ENCODE results near the gene TBC1D9B.

DNA sequence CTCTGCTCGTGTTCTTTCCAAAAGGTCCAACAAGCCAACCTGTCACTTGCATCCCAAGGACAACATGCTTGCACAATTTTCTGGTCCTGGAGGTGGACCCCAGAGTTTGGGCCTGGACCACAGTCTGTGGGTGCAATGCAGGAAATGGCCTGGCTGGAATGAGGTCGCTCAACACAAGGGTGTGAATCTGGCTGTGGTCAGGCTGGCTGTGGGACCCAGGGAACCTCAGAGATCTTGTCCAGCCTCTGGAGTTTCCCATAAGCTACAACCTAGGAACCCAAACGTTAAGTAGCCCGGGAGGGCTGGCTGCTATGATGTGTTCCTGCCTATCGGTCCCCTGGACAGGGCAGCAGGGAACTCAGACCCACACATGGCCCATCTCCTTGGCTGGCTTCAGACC, 15.4 kb downstream of the TBC1D9B start:
- TF ChIP-seq POLR2A (IDR thresholded peaks at IDR 0.05), result no peak
- TF ChIP-seq, protein P1, sequence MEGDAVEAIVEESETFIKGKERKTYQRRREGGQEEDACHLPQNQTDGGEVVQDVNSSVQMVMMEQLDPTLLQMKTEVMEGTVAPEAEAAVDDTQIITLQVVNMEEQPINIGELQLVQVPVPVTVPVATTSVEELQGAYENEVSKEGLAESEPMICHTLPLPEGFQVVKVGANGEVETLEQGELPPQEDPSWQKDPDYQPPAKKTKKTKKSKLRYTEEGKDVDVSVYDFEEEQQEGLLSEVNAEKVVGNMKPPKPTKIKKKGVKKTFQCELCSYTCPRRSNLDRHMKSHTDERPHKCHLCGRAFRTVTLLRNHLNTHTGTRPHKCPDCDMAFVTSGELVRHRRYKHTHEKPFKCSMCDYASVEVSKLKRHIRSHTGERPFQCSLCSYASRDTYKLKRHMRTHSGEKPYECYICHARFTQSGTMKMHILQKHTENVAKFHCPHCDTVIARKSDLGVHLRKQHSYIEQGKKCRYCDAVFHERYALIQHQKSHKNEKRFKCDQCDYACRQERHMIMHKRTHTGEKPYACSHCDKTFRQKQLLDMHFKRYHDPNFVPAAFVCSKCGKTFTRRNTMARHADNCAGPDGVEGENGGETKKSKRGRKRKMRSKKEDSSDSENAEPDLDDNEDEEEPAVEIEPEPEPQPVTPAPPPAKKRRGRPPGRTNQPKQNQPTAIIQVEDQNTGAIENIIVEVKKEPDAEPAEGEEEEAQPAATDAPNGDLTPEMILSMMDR (IDR thresholded peaks at IDR 0.05), result no peak
